HEK293 (cell line): Measurements from ENCODE around the gene ZNF555.

ENCODE experiments used
- FEZF1 ChIP-seq: fragments of 450-650 bp; formaldehyde crosslinking; IDR thresholded peaks from 2 replicates; pipeline ENCODE4 v1.5.1; 2016; ENCODE audit warnings: missing biosample characterization, missing genetic modification characterization
- HOXD13 ChIP-seq: sonication (generic); formaldehyde crosslinking; IDR thresholded peaks from 2 replicates; pipeline ENCODE4 v1.8.0; 2022; ENCODE audit warnings: missing genetic modification reagents, borderline replicate concordance
- MYNN ChIP-seq: fragments of 450-650 bp; formaldehyde crosslinking; IDR thresholded peaks from 2 replicates; pipeline ENCODE4 v1.5.1; 2016; ENCODE audit warnings: missing biosample characterization, missing genetic modification characterization, borderline replicate concordance
- SETDB1 ChIP-seq: IDR thresholded peaks from one replicate; pipeline ENCODE4 v1.6.1; 2017; ENCODE audit warnings: mild to moderate bottlenecking, low read length, moderate library complexity, mixed read lengths; ENCODE audit not compliant: insufficient read length
- ZBTB21 ChIP-seq: fragments of 450-650 bp; formaldehyde crosslinking; IDR thresholded peaks from 2 replicates; pipeline ENCODE4 v1.5.1; 2017; ENCODE audit warnings: missing biosample characterization, missing genetic modification characterization
- ZNF10 ChIP-seq: fragments of 450-650 bp; formaldehyde crosslinking; IDR thresholded peaks from 2 replicates; pipeline ENCODE4 v1.5.1; 2017; ENCODE audit warnings: missing biosample characterization, missing genetic modification characterization
- ZNF184 ChIP-seq: fragments of 450-650 bp; IDR thresholded peaks from 2 replicates; pipeline ENCODE4 v1.5.1; 2018; ENCODE audit warnings: missing biosample characterization, mild to moderate bottlenecking, missing genetic modification characterization
- ZNF426 ChIP-seq: fragments of 450-650 bp; formaldehyde crosslinking; IDR thresholded peaks from 2 replicates; pipeline ENCODE4 v1.5.1; 2017; ENCODE audit warnings: missing biosample characterization, missing genetic modification characterization, mild to moderate bottlenecking, inconsistent platforms, moderate library complexity
- ZNF610 ChIP-seq: fragments of 450-650 bp; formaldehyde crosslinking; IDR thresholded peaks from 2 replicates; pipeline ENCODE4 v1.5.1; 2016; ENCODE audit warnings: missing biosample characterization, missing genetic modification characterization, borderline replicate concordance
- TF ChIP-seq, protein P1 (sequence below): fragments of 450-650 bp; formaldehyde crosslinking; IDR thresholded peaks from 2 replicates; pipeline ENCODE4 v1.5.1; 2016; ENCODE audit warnings: missing biosample characterization, missing genetic modification characterization
- TF ChIP-seq, protein P2 (sequence below): sonication (generic); formaldehyde crosslinking; IDR thresholded peaks from 2 replicates; pipeline ENCODE4 v1.8.1; 2022; ENCODE audit warnings: mild to moderate bottlenecking, moderate library complexity, missing genetic modification reagents
- TF ChIP-seq, protein P3 (sequence below): fragments of 450-650 bp; IDR thresholded peaks from 2 replicates; pipeline ENCODE4 v1.5.1; 2018; ENCODE audit warnings: missing biosample characterization, missing genetic modification characterization
- TF ChIP-seq, protein P4 (sequence below): fragments of 450-650 bp; formaldehyde crosslinking; IDR thresholded peaks from 2 replicates; pipeline ENCODE4 v1.5.1; 2016; ENCODE audit warnings: missing biosample characterization, missing genetic modification characterization
- TF ChIP-seq, protein P5 (sequence below): fragments of 450-650 bp; formaldehyde crosslinking; IDR thresholded peaks from 2 replicates; pipeline ENCODE4 v1.5.1; 2016; ENCODE audit warnings: missing biosample characterization, missing genetic modification characterization

DNA sequence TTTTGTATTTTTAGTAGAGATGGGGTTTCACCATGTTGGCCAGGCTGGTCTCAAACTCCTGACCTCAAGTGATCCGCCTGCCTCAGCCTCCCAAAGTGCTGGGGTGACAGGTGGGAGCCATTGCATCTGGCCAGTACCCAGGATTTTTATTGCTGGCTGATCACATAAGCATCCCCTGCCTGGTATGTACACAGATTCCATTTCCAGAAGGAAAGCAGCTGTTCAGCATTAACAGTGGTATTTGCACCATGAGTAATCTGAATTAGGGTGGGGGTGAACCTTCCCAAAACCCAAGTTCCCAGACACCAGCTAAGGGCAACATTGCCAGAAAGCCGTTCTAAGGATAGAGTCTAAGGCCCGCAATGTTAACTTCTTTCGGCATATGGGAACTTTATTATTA is 7.3 kb downstream of the ZNF555 start:
- TF ChIP-seq HOXD13 (CRISPR knock-in tag) (no peak), ZBTB21 (tag by site-specific recombination) (no peak), ZNF10 (tag by site-specific recombination) (no peak), ZNF610 (tag by site-specific recombination) (no peak), ZNF184 (tag by site-specific recombination) (no peak), SETDB1 (no peak), MYNN (tag by site-specific recombination) (no peak), FEZF1 (no peak), ZNF426 (tag by site-specific recombination) (no peak)
- TF ChIP-seq, protein P1, sequence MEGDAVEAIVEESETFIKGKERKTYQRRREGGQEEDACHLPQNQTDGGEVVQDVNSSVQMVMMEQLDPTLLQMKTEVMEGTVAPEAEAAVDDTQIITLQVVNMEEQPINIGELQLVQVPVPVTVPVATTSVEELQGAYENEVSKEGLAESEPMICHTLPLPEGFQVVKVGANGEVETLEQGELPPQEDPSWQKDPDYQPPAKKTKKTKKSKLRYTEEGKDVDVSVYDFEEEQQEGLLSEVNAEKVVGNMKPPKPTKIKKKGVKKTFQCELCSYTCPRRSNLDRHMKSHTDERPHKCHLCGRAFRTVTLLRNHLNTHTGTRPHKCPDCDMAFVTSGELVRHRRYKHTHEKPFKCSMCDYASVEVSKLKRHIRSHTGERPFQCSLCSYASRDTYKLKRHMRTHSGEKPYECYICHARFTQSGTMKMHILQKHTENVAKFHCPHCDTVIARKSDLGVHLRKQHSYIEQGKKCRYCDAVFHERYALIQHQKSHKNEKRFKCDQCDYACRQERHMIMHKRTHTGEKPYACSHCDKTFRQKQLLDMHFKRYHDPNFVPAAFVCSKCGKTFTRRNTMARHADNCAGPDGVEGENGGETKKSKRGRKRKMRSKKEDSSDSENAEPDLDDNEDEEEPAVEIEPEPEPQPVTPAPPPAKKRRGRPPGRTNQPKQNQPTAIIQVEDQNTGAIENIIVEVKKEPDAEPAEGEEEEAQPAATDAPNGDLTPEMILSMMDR (tag by site-specific recombination) = no peak
- TF ChIP-seq, protein P2, sequence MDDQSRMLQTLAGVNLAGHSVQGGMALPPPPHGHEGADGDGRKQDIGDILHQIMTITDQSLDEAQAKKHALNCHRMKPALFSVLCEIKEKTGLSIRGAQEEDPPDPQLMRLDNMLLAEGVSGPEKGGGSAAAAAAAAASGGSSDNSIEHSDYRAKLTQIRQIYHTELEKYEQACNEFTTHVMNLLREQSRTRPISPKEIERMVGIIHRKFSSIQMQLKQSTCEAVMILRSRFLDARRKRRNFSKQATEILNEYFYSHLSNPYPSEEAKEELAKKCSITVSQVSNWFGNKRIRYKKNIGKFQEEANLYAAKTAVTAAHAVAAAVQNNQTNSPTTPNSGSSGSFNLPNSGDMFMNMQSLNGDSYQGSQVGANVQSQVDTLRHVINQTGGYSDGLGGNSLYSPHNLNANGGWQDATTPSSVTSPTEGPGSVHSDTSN (CRISPR knock-in tag) = no peak
- TF ChIP-seq, protein P3, sequence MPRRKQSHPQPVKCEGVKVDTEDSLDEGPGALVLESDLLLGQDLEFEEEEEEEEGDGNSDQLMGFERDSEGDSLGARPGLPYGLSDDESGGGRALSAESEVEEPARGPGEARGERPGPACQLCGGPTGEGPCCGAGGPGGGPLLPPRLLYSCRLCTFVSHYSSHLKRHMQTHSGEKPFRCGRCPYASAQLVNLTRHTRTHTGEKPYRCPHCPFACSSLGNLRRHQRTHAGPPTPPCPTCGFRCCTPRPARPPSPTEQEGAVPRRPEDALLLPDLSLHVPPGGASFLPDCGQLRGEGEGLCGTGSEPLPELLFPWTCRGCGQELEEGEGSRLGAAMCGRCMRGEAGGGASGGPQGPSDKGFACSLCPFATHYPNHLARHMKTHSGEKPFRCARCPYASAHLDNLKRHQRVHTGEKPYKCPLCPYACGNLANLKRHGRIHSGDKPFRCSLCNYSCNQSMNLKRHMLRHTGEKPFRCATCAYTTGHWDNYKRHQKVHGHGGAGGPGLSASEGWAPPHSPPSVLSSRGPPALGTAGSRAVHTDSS = no peak
- TF ChIP-seq, protein P4, sequence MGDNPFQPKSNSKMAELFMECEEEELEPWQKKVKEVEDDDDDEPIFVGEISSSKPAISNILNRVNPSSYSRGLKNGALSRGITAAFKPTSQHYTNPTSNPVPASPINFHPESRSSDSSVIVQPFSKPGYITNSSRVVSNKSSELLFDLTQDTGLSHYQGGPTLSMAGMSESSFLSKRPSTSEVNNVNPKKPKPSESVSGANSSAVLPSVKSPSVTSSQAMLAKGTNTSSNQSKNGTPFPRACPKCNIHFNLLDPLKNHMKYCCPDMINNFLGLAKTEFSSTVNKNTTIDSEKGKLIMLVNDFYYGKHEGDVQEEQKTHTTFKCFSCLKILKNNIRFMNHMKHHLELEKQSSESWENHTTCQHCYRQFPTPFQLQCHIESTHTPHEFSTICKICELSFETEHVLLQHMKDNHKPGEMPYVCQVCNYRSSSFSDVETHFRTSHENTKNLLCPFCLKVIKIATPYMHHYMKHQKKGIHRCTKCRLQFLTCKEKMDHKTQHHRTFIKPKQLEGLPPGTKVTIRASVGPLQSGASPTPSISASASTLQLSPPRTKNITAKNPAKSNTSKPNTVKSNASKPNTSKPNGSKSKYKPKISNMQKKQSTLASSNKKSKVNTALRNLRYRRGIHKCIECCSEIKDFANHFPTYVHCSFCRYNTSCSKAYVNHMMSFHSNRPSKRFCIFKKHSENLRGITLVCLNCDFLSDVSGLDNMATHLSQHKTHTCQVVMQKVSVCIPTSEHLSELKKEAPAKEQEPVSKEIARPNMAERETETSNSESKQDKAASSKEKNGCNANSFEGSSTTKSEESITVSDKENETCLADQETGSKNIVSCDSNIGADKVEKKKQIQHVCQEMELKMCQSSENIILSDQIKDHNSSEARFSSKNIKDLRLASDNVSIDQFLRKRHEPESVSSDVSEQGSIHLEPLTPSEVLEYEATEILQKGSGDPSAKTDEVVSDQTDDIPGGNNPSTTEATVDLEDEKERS (tag by site-specific recombination) = no peak
- TF ChIP-seq, protein P5, sequence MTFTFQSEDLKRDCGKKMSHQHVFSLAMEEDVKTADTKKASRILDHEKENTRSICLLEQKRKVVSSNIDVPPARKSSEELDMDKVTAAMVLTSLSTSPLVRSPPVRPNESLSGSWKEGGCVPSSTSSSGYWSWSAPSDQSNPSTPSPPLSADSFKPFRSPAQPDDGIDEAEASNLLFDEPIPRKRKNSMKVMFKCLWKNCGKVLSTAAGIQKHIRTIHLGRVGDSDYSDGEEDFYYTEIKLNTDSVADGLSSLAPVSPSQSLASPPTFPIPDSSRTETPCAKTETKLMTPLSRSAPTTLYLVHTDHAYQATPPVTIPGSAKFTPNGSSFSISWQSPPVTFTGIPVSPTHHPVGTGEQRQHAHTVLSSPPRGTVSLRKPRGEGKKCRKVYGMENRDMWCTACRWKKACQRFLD (tag by site-specific recombination) = no peak
